K562 (cell line): Measurements from ENCODE around the gene MRM3. TPM values are rescaled to one million over a fixed set of nuclear protein-coding genes. Genes with fewer than 3 reads are reported as not detected.

ENCODE experiments used
- BRF1 ChIP-seq: IDR thresholded peaks from 3 replicates; pipeline ENCODE4 v1.6.1; 2011; ENCODE audit warnings: borderline replicate concordance, mild to moderate bottlenecking; ENCODE audit not compliant: insufficient read length; ENCODE audit errors: extremely low read depth
- CXXC5 ChIP-seq: fragments of 250-450 bp; sonication (Bioruptor Pico); IDR thresholded peaks from 2 replicates; pipeline ENCODE4 v1.8.0; 2022; ENCODE audit warnings: inconsistent platforms, mild to moderate bottlenecking, moderate library complexity
- FIP1L1 ChIP-seq: fragments of 200-400 bp; formaldehyde crosslinking; IDR thresholded peaks from 2 replicates; pipeline ENCODE4 v1.6.1; 2018; ENCODE audit warnings: mild to moderate bottlenecking, low read depth, low read length; ENCODE audit not compliant: poor library complexity, severe bottlenecking
- FOXJ3 ChIP-seq: sonication (generic); formaldehyde crosslinking; IDR thresholded peaks from 2 replicates; pipeline ENCODE4 v1.4.0; 2020; ENCODE audit warnings: mild to moderate bottlenecking, missing genetic modification reagents
- GATAD2B ChIP-seq: fragments of 450-650 bp; IDR thresholded peaks from 2 replicates; pipeline ENCODE4 v1.6.1; 2017; ENCODE audit warnings: mild to moderate bottlenecking, borderline replicate concordance
- MYC ChIP-seq, 2 experiments: fragments of 250-450 bp in 1 of 2; sonication (Bioruptor Pico) in 1 of 2; IDR thresholded peaks; 2 replicates each; pipeline versions ENCODE4 v1.5.1 to v1.6.1; 2012 to 2021; ENCODE audit warnings: low read depth in 2 of 2, borderline replicate concordance in 1 of 2, improper control_type of control experiment in 1 of 2, low read length in 1 of 2, mild to moderate bottlenecking in 1 of 2, moderate library complexity in 1 of 2
- RCOR1 ChIP-seq, 2 experiments: IDR thresholded peaks; 2 replicates each; pipeline ENCODE4 v1.6.1; 2012; ENCODE audit warnings: low read depth in 2 of 2, low read length in 2 of 2, borderline replicate concordance in 1 of 2, improper control_type of control experiment in 1 of 2
- TOE1 ChIP-seq, 2 experiments: fragments of 450-650 bp in 1 of 2; sonication (generic) in 1 of 2; formaldehyde crosslinking in 1 of 2; IDR thresholded peaks; 2 replicates each; pipeline versions ENCODE4 v1.7.1 to v1.8.0; 2016 to 2022; ENCODE audit warnings: borderline replicate concordance in 2 of 2, mild to moderate bottlenecking in 2 of 2, antibody characterized with exemption in 1 of 2, inconsistent platforms in 1 of 2, low read depth in 1 of 2, missing genetic modification reagents in 1 of 2, moderate library complexity in 1 of 2
- ZC3H4 ChIP-seq: sonication (generic); formaldehyde crosslinking; IDR thresholded peaks from 2 replicates; pipeline ENCODE4 v1.9.0; 2021; ENCODE audit warnings: missing genetic modification reagents, borderline replicate concordance
- polyA plus RNA-seq, 8 experiments: library from polyadenylated mRNA; depleted of rRNA in 4 of 8; stranded (reverse) in 5 of 8; unstranded in 3 of 8; fragments of >200 nt; fragmentation: Nextera tagmentation in 2 of 8; fragmentation: Illumina TruSeq in 1 of 8; extraction: Ambion mirVana in 2 of 8; extraction: Trizol in 1 of 8; gene quantifications; 2 replicates each; pipeline versions ENCODE4 v1.2.1 to v1.2.3, GENCODE V29; 2011 to 2014; ENCODE audit warnings: inconsistent platforms in 1 of 8, missing spikeins in 1 of 8
- total RNA-seq, 7 experiments: library from RNA; depleted of rRNA in 6 of 7; stranded (reverse); fragments of >200 nt in 6 of 7; fragmentation: Illumina TruSeq in 2 of 7; extraction: Trizol in 2 of 7; gene quantifications; 2 replicates each; pipeline versions ENCODE4 v1.2.1 to v1.2.3, GENCODE V29; 2011 to 2021; ENCODE audit warnings: low replicate concordance in 1 of 7
- TF ChIP-seq, protein P1 (sequence below): fragments of 450-650 bp; formaldehyde crosslinking; conservative IDR thresholded peaks from 2 replicates; pipeline ENCODE4 v1.4.0; 2022; ENCODE audit warnings: mild to moderate bottlenecking, missing genetic modification characterization

The MRM3 gene
- total and polyA plus RNA-seq, 9 of the 15 experiments (the other 6 are each of a cell fraction or from before 2014, with no cell fraction given) = 2.4 to 24.8 (median 18.3) TPM

DNA sequence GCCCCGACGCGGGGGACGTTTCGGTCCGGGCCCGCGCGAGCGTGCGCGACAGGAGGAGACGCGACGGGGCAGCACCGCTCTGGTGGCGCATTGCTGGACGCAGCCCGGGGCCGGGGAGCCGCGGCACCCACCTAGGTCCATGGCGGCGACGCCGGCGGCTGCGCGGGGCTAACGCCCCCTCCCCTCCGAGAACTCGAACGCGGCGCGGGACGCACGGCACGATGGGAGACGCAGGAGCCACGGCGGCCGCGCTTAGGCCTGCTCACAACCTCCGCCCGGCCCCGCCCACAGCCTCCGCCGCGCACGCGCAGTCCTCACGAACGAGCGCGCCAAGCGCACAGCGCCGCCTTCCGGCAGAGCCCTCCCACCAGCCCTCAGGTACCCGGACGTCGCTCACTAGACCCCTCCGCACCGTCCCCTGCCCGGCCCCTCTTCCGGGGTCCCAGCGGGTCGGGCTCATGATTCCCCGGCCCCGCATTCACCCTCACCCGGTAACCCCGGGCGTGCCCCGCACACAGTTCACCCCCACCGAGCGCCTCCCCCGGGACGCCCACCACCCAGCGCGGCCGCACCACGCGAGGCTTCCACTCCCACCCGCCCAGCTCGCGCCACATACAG, 30.0 kb upstream of the MRM3 start, which contains the start of gene GEMIN4 (continued):
- TF ChIP-seq, protein P1, sequence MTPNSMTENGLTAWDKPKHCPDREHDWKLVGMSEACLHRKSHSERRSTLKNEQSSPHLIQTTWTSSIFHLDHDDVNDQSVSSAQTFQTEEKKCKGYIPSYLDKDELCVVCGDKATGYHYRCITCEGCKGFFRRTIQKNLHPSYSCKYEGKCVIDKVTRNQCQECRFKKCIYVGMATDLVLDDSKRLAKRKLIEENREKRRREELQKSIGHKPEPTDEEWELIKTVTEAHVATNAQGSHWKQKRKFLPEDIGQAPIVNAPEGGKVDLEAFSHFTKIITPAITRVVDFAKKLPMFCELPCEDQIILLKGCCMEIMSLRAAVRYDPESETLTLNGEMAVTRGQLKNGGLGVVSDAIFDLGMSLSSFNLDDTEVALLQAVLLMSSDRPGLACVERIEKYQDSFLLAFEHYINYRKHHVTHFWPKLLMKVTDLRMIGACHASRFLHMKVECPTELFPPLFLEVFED (CRISPR knock-in tag) = no peak
- 0 out of 2 replicates have a peak, but pooled peaks have one; percentile 16 for TF ChIP-seq GATAD2B
- TF ChIP-seq ZC3H4 = 0 out of 2 replicates have a peak, but pooled peaks have one; percentile 18
- no peak; the same call in none of the 2 replicates for TF ChIP-seq MYC (IDR thresholded peaks at IDR 0.05; ENCODE audit: low read depth, low read length)
- 0 out of 2 replicates have a peak, but pooled peaks have one; percentile 28 for TF ChIP-seq MYC (CRISPR knock-in tag; IDR thresholded peaks at IDR 0.05; ENCODE audit: borderline replicate concordance, low read depth)
- TF ChIP-seq CXXC5 (CRISPR knock-in tag) = peak; percentile 81
- 0 out of 2 replicates have a peak, but pooled peaks have one; percentile 19 for TF ChIP-seq TOE1 (IDR thresholded peaks at IDR 0.05; ENCODE audit: borderline replicate concordance)
- TF ChIP-seq TOE1 (CRISPR knock-in tag; IDR thresholded peaks at IDR 0.05; ENCODE audit: borderline replicate concordance, low read depth) = no peak
- TF ChIP-seq BRF1 = no peak
- TF ChIP-seq RCOR1 (IDR thresholded peaks at IDR 0.05; ENCODE audit: borderline replicate concordance in 1 of 2, low read depth in 2 of 2, low read length in 2 of 2) = peak in 1 of 2 experiments; percentile 38; a peak in 1 of 4 replicates
- TF ChIP-seq FOXJ3 = no peak
- TF ChIP-seq FIP1L1 = peak; percentile 33
- TF ChIP-seq, all 486 proteins: peak for 88
